SK-N-DZ (cell line): ENCODE data around the gene CBR3.
"Not testable (repeated sequence)": the region's sequence is repeated elsewhere in the genome, so short reads cannot be mapped to it uniquely, and the experiment has no call there.

Experiments used
- DNase-seq: peaks from one replicate; pipeline ENCODE4 v3.0.0-alpha.2; 2015; ENCODE audit warnings: low spot score

CBR3 gene

DNA sequence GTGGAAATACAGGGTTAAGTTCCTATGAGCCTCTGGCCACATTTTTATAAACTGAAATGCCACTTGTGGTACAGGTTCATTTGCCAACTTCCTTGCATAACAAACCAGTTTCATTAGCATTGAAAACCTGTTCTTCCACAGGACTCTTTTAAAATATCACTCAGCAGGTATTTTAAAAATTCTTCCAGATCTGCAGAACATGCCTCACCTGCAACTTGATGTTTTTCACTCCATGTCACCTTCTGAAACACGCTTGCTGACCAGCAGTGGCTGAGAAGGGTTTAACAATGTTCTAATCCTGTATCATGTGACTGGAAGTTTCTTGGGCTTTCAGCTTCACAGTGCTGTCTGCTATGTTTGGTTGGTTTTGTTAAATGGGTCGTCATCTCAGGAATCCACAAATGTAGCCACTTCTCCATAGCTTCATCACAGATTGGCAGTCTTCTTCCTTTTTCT is 17.6 kb upstream of the CBR3 start:
- no peak for DNase-seq

DNA sequence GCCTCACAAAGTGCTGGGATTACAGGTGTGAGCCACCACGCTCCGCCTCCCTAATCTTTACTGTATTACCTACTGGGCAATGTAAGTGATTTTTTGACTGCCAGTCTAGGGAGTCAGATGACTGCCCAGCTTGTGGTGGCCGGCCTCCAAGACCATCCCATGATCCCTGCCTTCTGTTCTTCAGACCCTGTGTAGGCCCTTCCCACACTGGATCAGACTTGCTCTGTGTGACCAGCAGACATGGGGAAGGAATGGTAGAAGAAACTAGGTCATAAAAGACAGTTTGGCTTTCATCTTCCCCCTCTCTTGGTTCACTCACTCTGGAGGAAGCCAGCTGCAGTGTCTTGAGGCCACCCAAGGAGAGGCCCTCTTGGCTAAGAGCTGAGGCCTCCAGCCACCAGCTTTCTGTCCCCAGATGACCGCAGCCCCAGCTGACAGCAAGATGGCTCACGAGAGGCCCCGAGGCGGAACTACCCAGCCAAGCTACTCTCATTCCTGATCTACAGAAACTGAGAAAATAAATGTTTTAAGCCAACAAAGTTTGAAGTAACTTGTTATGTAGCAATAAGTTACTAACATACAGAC is 14.5 kb upstream of the CBR3 start:
- DNase-seq = no peak

DNA sequence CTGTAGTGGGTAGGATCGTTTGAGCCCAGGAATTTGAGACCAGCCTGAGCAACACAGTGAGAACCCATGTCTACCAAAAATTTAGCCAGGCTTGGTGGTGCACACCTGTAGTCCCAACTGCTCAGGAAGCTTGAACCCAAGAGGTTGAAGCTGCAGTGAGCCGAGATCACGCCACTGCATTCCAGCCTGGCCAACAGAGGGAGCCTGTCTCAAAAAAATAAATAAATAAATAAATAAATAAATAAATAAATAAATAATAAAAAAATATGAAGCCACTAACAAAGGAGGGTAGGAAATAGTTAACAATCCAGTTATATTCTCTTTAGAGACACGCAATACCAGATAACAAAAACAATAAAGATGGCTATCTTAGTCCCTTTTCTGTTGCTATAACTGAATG is 11.9 kb upstream of the CBR3 start:
- DNase-seq = no peak

DNA sequence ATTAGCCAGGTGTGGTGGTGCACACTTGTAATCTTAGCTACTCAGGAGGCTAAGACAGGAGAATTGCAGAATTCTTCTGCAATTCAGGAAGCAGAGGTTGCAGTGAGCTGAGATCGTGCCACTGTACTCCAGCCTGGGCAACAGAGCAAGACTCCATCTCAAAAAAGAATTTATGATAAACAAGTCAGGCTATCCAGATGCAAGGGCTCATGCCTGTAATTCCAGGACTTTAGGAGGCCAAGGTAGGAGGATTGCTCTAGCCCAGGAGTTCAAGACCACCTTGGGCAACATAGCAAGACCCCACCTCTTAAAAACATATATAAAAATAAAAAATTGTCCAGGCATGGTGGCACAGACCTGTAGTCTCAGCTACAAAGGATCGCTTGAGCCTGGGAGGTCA is 10.5 kb upstream of the CBR3 start:
- DNase-seq = no peak

DNA sequence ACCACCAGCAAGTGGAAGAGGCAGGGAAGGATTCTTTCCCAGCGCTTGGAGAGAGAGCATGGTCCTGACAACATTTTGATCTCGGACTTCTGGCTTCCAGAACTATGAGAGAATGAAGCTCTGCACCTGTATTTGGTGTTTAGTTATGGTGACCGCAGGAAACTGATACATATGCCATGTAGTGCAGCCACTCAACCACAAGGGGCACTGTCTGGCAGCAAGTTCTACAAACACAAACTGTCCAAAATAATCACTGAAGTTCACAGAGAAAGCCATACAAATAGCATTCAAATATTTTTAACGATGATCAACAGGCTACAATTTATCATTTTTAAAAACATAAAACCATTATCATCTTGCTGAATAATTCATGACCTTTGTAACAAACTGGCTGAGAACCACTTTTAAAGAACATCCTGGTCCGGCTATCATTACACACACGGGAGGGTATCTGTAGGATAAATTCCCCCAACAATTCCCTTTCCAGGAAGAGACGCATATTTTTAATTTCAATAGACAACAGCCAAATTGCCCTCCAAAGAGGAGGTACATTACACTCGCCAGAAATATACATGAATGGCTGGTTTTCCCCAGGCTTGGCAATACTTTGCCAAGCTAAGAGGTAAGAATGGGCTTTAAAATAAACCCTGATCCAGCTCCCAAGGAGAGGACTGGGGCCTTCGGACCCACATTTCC is 9.2 kb upstream of the CBR3 start:
- peak; percentile 46 for DNase-seq

DNA sequence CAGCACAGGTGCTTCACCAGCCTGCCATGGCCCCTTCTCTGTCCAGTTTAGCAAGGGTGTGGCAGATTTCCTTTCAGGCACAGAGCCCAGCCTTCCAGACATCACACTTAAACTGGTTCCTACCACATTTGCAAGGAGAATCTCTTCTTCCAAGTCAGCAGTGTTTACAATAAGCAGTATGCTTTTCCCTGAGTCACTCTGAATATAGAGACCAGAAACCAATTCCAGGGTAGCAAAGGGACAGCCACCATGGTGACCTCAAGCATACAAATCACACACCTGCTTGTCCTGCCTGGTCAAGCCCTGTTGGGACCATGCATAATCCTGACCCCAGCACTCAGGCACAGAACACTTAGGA is 8.7 kb upstream of the CBR3 start:
- no peak for DNase-seq

DNA sequence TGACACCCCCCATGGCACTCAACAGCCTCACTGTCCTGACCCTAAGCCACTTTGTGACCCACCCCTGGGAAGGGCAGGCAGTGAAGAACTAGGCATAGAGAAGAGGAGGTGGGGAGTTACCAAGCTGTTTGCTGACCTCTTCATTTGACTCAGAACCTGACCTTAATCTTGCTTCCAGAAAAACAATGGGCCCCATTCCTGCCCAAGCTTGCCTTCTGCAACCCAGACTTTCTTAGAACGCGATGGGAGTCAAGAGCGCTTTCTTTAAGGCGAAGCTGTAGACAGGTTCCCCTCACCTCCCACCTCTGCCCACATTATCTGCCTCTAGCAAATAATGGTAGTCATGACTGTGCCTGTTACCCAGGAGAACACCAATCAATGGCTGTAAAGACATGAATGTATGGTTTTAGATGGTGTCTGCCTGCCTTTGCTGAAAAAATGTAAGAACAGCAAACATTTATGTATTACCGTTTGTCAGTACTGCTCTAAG is 8.2 kb upstream of the CBR3 start:
- no peak for DNase-seq

DNA sequence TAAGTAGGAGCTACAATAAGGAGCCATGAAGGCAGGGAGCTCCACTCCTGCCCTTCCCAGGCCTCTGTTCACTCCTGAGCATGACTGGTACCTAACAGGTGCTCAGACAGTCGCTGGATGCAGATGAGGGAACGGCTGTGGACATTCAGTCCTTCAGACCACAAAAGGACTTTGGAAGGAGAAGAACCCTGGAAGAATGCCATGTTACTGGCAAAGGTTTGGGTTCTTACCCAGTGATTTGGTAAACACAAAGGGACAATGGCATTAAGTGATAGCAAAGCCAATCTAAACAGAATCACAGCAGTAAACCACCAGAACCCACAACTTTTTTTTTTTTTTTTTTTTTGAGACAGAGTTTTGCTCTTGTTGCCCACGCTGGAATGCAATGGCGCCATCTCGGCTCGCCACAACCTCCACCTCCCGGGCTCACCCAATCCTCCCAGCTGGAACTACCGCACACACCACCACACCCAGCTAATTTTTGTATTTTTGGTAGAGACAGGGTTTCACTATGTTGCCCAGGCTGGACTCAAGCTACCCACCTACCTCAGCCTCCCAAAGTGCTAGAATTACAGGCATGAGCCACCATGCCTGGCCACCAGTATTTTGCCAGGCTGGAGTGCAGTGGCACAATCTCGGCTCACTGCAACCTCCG is 7.5 kb upstream of the CBR3 start:
- DNase-seq = no peak

DNA sequence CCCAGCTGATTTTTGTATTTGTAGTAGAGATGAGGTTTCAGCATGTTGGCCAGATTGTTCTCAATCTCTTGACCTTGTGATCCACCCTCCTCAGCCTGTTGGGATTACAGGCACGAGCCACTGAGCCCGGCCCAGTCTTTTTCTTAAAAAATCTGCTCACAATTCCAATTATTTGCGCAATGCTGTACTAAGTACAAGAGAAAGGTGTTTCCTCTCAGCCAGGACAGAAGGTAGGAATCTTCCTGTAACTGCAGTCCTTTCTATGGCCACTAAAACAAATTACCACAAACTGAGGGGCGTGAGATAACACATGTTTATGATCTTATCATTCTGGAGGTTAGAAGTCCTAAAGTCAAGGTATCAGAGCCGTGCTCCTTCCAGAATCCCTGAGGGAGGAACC is 6.9 kb upstream of the CBR3 start:
- DNase-seq = no peak

DNA sequence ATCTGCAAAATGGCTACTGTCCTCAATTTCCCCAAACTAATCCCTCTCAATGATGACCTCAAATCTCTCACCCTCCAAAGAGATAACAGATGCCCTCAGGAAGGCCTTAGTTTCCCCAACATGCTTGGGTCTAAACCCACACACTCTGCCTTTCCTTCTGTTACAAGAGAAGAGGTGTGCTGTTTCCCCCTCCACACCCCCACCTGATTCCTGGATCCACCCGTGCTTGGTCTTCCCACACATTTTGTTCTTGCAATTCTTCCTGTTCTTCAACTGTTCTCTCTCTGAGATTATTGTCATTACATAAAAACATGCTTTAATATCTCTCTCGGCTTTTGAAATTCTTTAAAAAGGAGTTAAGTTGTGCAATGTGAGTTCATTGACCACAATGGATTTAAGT is 5.7 kb upstream of the CBR3 start:
- no peak for DNase-seq

DNA sequence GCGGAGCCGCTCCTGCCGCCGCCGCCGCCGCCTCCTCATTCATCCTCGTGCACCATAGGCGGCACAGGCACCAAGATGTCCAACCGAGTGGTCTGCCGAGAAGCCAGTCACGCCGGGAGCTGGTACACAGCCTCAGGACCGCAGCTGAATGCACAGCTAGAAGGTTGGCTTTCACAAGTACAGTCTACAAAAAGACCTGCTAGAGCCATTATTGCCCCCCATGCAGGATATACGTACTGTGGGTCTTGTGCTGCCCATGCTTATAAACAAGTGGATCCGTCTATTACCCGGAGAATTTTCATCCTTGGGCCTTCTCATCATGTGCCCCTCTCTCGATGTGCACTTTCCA is 4.5 kb upstream of the CBR3 start:
- DNase-seq = not testable (repeated sequence)

DNA sequence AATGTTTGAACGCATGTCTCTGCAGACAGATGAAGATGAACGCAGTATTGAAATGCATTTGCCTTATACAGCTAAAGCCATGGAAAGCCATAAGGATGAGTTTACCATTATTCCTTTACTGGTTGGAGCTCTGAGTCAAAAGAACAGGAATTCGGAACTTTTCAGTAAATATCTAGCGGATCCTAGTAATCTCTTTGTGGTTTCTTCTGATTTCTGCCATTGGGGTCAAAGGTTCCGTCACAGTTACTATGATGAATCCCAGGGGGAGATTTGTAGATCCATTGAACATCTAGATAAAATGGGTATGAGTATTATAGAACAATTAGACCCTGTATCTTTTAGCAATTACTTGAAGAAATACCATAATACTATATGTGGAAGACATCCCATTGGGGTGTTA is 4.0 kb upstream of the CBR3 start:
- not testable (repeated sequence) for DNase-seq

DNA sequence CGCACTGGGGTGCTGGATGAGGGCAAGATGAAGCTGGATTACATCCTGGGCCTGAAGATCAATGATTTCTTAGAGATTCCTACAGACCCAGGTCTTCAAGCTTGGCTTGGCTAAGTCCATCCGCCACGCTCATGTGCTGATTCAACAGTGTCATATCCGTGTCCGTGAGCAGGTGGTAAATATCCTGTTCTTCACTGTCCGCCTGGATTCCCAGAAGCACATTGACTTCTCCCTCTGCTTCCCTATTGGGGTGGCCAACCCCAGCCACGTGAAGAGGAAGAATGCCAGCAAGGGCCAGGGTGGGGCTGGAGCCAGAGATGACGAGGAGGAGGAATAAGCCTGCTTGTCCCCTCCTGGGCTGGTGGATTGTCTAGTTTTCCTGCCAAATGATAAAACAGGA is 2.2 kb upstream of the CBR3 start:
- no peak for DNase-seq

DNA sequence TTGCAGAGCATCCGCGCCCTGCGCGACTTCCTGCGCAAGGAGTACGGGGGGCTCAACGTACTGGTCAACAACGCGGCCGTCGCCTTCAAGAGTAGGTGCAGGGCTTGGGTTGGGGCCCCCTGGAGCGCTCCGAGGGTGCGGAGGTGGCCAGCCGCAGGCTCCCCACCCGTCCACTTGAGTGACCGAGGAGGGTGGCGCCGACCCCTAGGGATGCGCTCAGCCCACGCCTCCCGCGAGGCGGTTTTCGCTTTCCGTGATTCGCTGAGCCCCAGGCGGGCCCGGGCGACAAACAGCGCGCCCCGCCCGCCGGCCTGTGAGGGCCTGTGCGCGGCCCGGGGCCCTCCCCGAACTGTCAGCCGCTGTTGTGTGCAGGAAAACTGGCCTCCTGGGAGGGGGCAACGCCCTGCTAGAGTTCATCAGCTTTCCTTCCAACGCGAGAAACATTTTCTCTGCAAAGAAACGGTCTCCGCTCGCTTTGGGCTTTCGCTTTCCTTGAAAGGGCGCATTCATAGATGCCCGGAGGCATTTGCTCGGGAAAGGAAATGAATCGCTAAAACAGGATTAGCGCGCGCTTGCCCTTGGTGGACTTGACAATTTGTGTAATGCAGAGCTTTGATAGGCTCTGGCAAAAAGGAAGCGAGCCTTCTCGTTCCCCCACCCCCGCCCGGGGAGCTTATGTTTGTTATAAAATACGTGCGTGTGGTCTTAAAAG is 668 bp downstream of the CBR3 start:
- peak; percentile 40 for DNase-seq

DNA sequence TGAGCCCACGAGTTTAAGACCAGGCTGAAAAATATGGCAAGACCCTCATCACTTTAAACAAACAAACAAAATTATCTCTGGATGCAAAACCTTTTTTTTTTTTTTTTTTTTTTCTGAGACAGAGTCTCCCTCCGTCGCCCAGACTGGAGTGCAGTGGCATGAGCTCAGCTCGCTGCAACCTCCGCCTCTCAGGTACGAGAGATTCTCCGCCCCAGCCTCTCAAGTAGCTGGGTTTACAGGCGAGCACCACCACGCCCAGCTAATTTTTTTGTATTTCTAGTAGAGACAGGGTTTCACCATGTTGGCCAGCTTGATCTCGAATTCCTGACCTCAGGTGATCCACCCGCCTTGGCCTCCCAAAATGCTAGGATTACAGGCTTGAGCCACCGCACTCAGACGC is 4.9 kb downstream of the CBR3 start:
- DNase-seq = not testable (repeated sequence)

DNA sequence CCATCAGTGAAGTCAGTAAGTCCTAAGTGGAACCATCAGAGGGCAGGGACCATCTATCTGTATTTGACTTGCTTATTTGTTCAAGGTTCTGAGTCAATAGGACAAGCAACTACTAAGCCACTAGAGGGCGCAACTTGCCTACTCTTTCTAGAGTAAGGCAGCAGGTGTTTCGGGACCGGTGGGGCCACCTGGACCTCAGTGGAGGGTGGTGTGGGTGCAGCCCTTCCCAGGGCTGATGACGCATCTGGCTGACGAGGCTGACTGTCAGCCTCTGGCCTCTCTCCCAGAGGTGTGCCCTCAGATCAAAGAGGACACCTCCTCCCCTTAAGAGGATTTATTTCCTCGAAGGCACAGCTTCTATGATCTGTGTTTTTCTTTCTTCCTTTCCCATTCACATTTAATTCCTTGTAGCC is 6.6 kb downstream of the CBR3 start:
- peak; percentile 82 for DNase-seq

DNA sequence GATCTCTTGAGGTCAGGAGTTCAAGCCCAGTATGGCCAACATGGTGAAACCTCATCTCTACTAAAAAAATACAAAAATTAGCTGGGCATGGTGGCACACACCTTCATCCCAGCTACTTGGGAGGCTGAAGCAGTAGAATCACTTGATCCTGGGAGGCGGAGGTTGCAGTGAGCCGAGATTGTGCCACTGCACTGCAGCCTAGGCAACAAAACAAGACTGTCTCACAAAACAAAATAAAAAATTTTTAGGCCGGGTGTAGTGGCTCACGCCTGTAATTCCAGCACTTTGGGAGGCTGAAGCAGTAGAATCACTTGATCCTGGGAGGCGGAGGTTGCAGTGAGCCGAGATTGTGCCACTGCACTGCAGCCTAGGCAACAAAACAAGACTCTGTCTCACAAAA is 9.4 kb downstream of the CBR3 start:
- DNase-seq = not testable (repeated sequence)

DNA sequence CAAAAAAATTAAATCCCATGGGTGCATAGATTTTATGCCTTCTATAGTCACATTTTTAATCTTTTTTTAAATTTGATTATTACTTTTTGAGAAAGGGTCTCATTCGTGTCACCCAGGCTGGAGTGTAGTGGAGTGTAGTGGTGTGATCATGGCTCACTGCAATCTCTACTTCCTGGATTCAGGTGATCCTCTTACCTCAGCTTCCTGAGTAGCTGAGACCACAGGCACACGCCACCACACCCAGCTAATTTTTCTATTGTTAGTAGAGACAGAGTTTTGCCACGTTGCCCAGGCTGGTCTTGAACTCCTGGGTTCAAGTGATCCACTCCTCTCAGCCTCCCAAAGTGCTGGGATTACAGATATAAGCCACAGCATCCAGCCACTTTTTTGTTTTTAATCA is 10.4 kb downstream of the CBR3 start:
- DNase-seq = no peak

DNA sequence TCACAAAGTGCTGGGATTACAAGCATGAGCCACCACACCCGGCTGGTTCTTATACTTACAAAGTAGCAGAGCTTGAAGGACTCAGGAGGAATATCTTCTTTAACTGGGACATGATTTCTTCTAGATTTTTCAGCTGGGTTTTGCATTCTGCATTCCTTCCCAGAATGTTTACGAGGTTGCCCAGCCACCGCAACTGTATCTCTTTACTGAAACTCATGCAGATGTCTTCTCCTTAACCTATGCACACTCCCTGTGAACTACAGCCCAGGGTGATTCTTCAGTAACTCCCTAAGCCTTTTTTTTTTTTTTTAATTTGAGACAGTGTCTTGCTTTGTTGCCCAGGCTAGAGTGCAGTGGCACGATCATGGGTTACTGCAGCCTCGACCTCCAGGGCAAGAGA is 13.0 kb downstream of the CBR3 start:
- DNase-seq = no peak

DNA sequence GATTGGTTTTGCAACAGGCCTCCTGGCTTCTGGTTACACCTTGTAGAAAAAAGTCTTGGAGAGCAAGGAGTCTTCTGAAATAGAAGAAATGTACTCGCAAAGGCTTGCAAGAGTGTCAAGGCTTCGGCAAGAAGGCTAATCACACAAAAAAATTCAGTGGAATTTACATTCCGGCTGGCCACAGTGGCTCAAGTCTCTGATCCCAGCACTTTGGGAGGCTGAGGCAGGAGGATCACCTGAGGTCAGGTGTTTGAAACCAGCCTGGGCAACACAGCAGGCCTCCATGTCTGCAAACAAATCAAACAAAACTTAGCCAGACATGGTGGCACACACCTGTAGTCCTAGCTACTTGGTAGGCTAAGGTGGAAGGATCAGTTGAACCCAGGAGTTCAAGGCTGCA is 14.0 kb downstream of the CBR3 start:
- no peak for DNase-seq

DNA sequence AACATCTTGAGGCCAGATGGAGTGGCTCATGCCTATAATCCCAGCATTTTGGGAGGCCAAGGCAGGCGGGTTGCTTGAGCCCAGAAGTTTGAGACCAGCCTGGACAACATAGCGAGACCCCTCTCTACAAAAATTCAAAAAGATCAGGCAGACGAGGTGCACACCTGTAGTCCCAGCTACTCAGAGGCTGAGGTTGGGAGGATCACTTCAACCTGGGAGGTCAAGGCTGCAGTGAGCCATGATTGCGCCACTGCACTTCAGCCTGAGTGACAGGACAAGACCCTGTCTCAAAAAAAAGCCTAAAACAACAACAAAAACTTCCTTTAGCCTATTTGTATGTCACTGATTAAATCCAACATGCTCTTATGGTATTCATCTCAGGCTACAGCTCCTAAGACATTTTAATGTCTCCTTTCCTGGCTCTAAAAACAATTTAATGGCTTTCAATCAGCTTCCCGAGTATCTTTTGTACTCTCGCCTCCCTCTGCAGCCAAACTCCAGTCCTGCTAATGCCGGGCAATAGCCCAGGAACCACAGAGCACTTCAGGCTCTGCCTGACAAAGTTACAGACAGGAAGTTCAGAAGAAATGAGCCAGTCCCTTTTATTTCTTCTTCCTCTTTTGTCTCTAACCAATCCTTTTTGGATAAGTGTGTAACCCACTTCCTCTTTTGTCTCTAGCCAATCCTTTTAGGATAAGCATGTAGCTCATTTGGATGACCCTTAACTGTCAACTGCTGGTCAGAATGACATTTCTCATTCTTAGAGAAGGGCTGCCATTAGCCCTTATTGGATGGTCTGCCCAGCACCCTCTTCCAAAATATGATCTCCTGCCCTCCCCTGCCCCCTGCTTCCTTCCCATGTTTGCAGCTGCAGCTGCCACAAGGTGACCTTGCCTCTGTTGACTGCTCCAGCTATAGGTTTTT is 15.2 kb downstream of the CBR3 start:
- DNase-seq = no peak
